CD14-positive monocyte (primary cell): ENCODE results near the gene FGGY. TPM values are rescaled to one million over a fixed set of nuclear protein-coding genes. Genes with fewer than 3 reads are reported as not detected.

ENCODE experiments used
- DNase-seq, 3 donors: peaks; one replicate each; pipeline ENCODE4 v3.0.0-alpha.2; 2011 to 2022
- H2AFZ ChIP-seq: 2 replicates; pipeline ENCODE4 v1.6.0; 2012; ENCODE audit warnings: mild to moderate bottlenecking, low read depth, low read length, inconsistent platforms; ENCODE audit not compliant: insufficient read depth, poor library complexity, severe bottlenecking
- H3K27ac ChIP-seq, 2 donors: 1 replicate in 1 of 2; 2 replicates in 1 of 2; pipeline ENCODE4 v1.5.1; 2012 to 2013; ENCODE audit warnings: low read length in 2 of 2, control low read depth in 1 of 2, inconsistent platforms in 1 of 2, low read depth in 1 of 2, mild to moderate bottlenecking in 1 of 2
- H3K27me3 ChIP-seq, 2 donors: one replicate each; pipeline versions ENCODE4 v1.6.0 to v1.6.1; 2011 to 2013; ENCODE audit warnings: low read length in 2 of 2; ENCODE audit not compliant: control insufficient read depth in 2 of 2, insufficient read depth in 2 of 2
- H3K36me3 ChIP-seq, 2 donors: replicated peaks in 1 of 2; 1 replicate in 1 of 2; 2 replicates in 1 of 2; pipeline versions ENCODE4 v1.5.1 to v1.6.1; 2012 to 2013; ENCODE audit warnings: low read length in 2 of 2, control low read depth in 1 of 2, inconsistent platforms in 1 of 2, mild to moderate bottlenecking in 1 of 2; ENCODE audit not compliant: insufficient read depth in 2 of 2, control insufficient read depth in 1 of 2
- H3K4me1 ChIP-seq, 2 donors: 1 replicate in 1 of 2; 2 replicates in 1 of 2; pipeline versions ENCODE4 v1.5.1 to v1.6.1; 2012 to 2013; ENCODE audit warnings: low read length in 2 of 2, control low read depth in 1 of 2, inconsistent platforms in 1 of 2, mild to moderate bottlenecking in 1 of 2, moderate library complexity in 1 of 2; ENCODE audit not compliant: insufficient read depth in 2 of 2, control insufficient read depth in 1 of 2
- H3K4me2 ChIP-seq: replicated peaks from 2 replicates; pipeline ENCODE3; 2012; ENCODE audit warnings: low read length, moderate library complexity, mild to moderate bottlenecking; ENCODE audit not compliant: poor library complexity, severe bottlenecking; ENCODE audit errors: extremely low read depth
- H3K4me3 ChIP-seq, 3 experiments: fragments of 200-600 bp in 1 of 3; sonication (generic) in 1 of 3; replicated peaks in 1 of 3; 1 replicate in 2 of 3; 2 replicates in 1 of 3; pipeline ENCODE4 v1.5.1; 2011 to 2013; ENCODE audit warnings: low read length in 3 of 3, mild to moderate bottlenecking in 3 of 3, control low read depth in 2 of 3, low read depth in 2 of 3, inconsistent platforms in 1 of 3, moderate library complexity in 1 of 3
- H3K79me2 ChIP-seq: 2 replicates; pipeline ENCODE4 v1.6.0; 2012; ENCODE audit warnings: mild to moderate bottlenecking, control low read depth, inconsistent platforms, low read length, moderate library complexity; ENCODE audit not compliant: insufficient read depth
- H3K9ac ChIP-seq: 2 replicates; pipeline ENCODE4 v1.6.0; 2017; ENCODE audit warnings: low read length, mild to moderate bottlenecking; ENCODE audit not compliant: insufficient read depth, poor library complexity, severe bottlenecking
- H3K9me3 ChIP-seq, 2 donors: replicated peaks in 1 of 2; 1 replicate in 1 of 2; 2 replicates in 1 of 2; pipeline versions ENCODE4 v1.5.1 to v1.6.1; 2012 to 2013; ENCODE audit warnings: low read length in 2 of 2, control low read depth in 1 of 2; ENCODE audit not compliant: control insufficient read depth in 1 of 2, insufficient read depth in 1 of 2
- H4K20me1 ChIP-seq: 2 replicates; pipeline ENCODE4 v1.6.0; 2012; ENCODE audit warnings: mild to moderate bottlenecking, low read length, control low read depth, moderate library complexity; ENCODE audit not compliant: insufficient read depth
- H3K27ac Mint-ChIP-seq, 7 donors: one replicate each; pipeline ENCODE4 v1.8.0; 2020; ENCODE audit warnings: mild to moderate bottlenecking in 7 of 7, mixed read lengths in 7 of 7, moderate library complexity in 6 of 7, inconsistent platforms in 2 of 7
- H3K27me3 Mint-ChIP-seq, 3 donors: one replicate each; pipeline ENCODE4 v1.8.0; 2021 to 2022; ENCODE audit warnings: low read depth in 3 of 3, mild to moderate bottlenecking in 3 of 3, mixed read lengths in 3 of 3, moderate library complexity in 3 of 3, inconsistent platforms in 1 of 3
- H3K36me3 Mint-ChIP-seq, 2 donors: one replicate each; pipeline ENCODE4 v1.8.0; 2020; ENCODE audit warnings: mixed read lengths in 2 of 2, inconsistent platforms in 1 of 2, mild to moderate bottlenecking in 1 of 2
- H3K4me1 Mint-ChIP-seq: one replicate; pipeline ENCODE4 v1.8.0; 2020; ENCODE audit warnings: mild to moderate bottlenecking, mixed read lengths
- H3K4me3 Mint-ChIP-seq, 2 donors: one replicate each; pipeline ENCODE4 v1.8.0; 2020; ENCODE audit warnings: mild to moderate bottlenecking in 2 of 2, mixed read lengths in 2 of 2, moderate library complexity in 1 of 2
- H3K9me3 Mint-ChIP-seq, 7 donors: one replicate each; pipeline ENCODE4 v1.8.0; 2020 to 2022; ENCODE audit warnings: mixed read lengths in 7 of 7, mild to moderate bottlenecking in 6 of 7, moderate library complexity in 6 of 7, inconsistent platforms in 2 of 7
- CTCF ChIP-seq: fragments of 200-600 bp; IDR thresholded peaks from one replicate; pipeline ENCODE4 v1.8.0; 2022; ENCODE audit warnings: antibody characterized with exemption, mild to moderate bottlenecking
- WGBS: methylation state at CpG from one replicate; pipeline ENCODE4 v1.1.5; 2013; ENCODE audit warnings: missing lambda C conversion rate; ENCODE audit not compliant: insufficient coverage; 5-methylcytosine and 5-hydroxymethylcytosine counted together
- intact Hi-C, 2 donors: fragments of 100-400 bp; cut with micrococcal nuclease; formaldehyde crosslinking; loops; one replicate each; pipeline versions ENCODE4 v1.15.0 to v1.15.1; 2023
- polyA plus RNA-seq, 3 donors: library from polyadenylated mRNA; depleted of rRNA in 1 of 3; unstranded in 2 of 3; stranded (reverse) in 1 of 3; fragments of 300-500 nt in 2 of 3; fragments of >200 nt in 1 of 3; fragmentation: Illumina TruSeq in 2 of 3; gene quantifications; 1 replicate in 2 of 3; 2 replicates in 1 of 3; pipeline ENCODE4 v1.2.3, GENCODE V29; 2012 to 2021

The FGGY gene
- polyA plus RNA-seq, 3 donors: 2.3 to 4.3 (median 2.9) TPM

GRCh38 chr1:59354709-59355337, 57.9 kb downstream of the FGGY start:
- Histone ChIP-seq H3K9ac (no peak overlapping the region), H3K4me3 (no peak overlapping the region), H3K79me2 (no peaks in the 10 kb centered on the region), H2AFZ (no peak overlapping the region), H3K9me3 (no peaks in the 10 kb centered on the region), H4K20me1 (no peaks in the 10 kb centered on the region), H3K36me3 (no peaks in the 10 kb centered on the region), H3K4me1 (no peaks in the 10 kb centered on the region), H3K27ac (no peak overlapping the region), H3K4me2 (no peak overlapping the region), H3K27me3 (no peaks in the 10 kb centered on the region)
- 98% methylated on average over 4 of the region's 5 CpGs for WGBS
- peaks cover 9% of the 10 kb centered on the region for H3K4me1 Mint-ChIP-seq
- peaks cover 0 to 2% (median 0%) of the 10 kb centered on the region in 7 donors for H3K9me3 Mint-ChIP-seq
- H3K4me3 Mint-ChIP-seq: no peak overlapping the region
- peaks cover 0 to 2% (median 0%) of the 10 kb centered on the region in 3 donors for H3K27me3 Mint-ChIP-seq
- intact Hi-C loops: no loop called here
- DNase-seq: no peak
- no peak for TF ChIP-seq CTCF
- no peak overlapping the region for H3K27ac Mint-ChIP-seq
- peaks cover 0 to 7% of the 10 kb centered on the region in 2 donors for H3K36me3 Mint-ChIP-seq

DNA sequence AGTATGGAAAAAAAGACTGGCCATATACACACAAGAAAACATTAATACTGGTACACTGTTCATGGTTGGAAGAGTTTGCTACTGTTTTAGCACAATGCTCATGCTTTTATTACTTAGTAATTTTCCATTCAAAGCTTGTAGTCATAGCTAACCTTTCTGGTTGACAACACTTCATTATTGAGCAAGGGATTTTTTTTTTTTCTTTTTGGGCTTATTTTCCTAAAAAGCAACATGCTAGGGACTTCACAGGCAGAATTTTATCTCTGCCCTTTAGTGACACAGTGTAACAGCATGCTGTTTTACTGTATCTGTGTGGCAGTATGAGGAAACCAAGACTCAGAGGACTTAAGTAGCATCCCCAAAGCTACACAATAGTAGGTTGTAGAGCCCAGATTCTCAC, 58.5 kb downstream of the FGGY start:
- H3K9me3 ChIP-seq: no peaks in the 10 kb centered on the region
- Mint-ChIP-seq H3K4me3 (no peak overlapping the region), H3K36me3 (peaks cover 0 to 7% of the 10 kb centered on the region in 2 donors), H3K9me3 (peaks cover 0 to 2% (median 0%) of the 10 kb centered on the region in 7 donors), H3K27me3 (peaks cover 0 to 2% (median 0%) of the 10 kb centered on the region in 3 donors), H3K27ac (no peak overlapping the region), H3K4me1 (peaks cover 9% of the 10 kb centered on the region)
- DNase-seq: no peak
- H2AFZ ChIP-seq: no peak overlapping the region
- no peaks in the 10 kb centered on the region for H3K27me3 ChIP-seq
- no peaks in the 10 kb centered on the region for H4K20me1 ChIP-seq
- H3K4me3 ChIP-seq: no peak overlapping the region
- H3K4me2 ChIP-seq: no peak overlapping the region
- H3K79me2 ChIP-seq: no peaks in the 10 kb centered on the region
- H3K9ac ChIP-seq: no peak overlapping the region
- no peaks in the 10 kb centered on the region for H3K36me3 ChIP-seq
- intact Hi-C loops: no loop called here
- no peaks in the 10 kb centered on the region for H3K4me1 ChIP-seq
- TF ChIP-seq CTCF: no peak
- H3K27ac ChIP-seq: no peak overlapping the region
